22Rv1 (cell line): ENCODE data around the gene THRB.

Source experiments
- CTCF ChIP-seq: fragments of 450-650 bp; IDR thresholded peaks from 2 replicates; pipeline ENCODE4 v1.5.1; 2017; ENCODE audit warnings: mild to moderate bottlenecking
- ZFX ChIP-seq: fragments of 450-650 bp; IDR thresholded peaks from 2 replicates; pipeline ENCODE4 v1.6.1; 2017; ENCODE audit warnings: antibody characterized with exemption, borderline replicate concordance

GRCh38 chr3:24240306-24240705 lies 254.3 kb downstream of the THRB start:
- TF ChIP-seq CTCF (no peak), ZFX (no peak)
